Measurements from ENCODE around the gene ZC3H14.

ZC3H14 gene

GRCh38 chr14:88518592-88519512 is 44.0 kb upstream of the ZC3H14 start:
- peak; percentile 14 for DNase-seq
- Histone ChIP-seq H3K9ac (ENCODE audit: low read length) (no peak overlapping the region), H3K27ac (ENCODE audit: low read length) (no peak overlapping the region), H3K4me1 (ENCODE audit: low read length) (peaks cover 6% of the 10 kb centered on the region; the same call in 1 of the 2 replicates), H3K9me2 (replicated peaks; ENCODE audit: insufficient read depth, low read length) (no peaks in the 10 kb centered on the region), H2AFZ (ENCODE audit: low read length) (no peak overlapping the region), H3K36me3 (replicated peaks; ENCODE audit: insufficient read depth, low read length) (no peaks in the 10 kb centered on the region), H3K27me3 (replicated peaks; ENCODE audit: insufficient read depth, low read length) (no peaks in the 10 kb centered on the region), H3K79me2 (ENCODE audit: low read length) (no peaks in the 10 kb centered on the region), H4K20me1 (ENCODE audit: insufficient read depth, low read length) (no peaks in the 10 kb centered on the region), H3K4me3 (ENCODE audit: low read length) (no peak overlapping the region), H3K4me2 (ENCODE audit: low read depth, low read length) (no peak overlapping the region), H3K9me3 (replicated peaks; ENCODE audit: insufficient read depth, low read length) (no peaks in the 10 kb centered on the region), H3F3A (ENCODE audit: insufficient read depth, low read length) (no peaks in the 10 kb centered on the region)
- TF ChIP-seq CTCF (IDR thresholded peaks at IDR 0.05; ENCODE audit: low read length), result no peak
- TF ChIP-seq EZH2phosphoT487 (IDR thresholded peaks at IDR 0.05; ENCODE audit: low read length), result no peak
- no peak for TF ChIP-seq EZH2 (optimal IDR thresholded peaks at IDR 0.05; ENCODE audit: low read depth, low read length)

- Histone ChIP-seq H3K9ac (ENCODE audit: low read length) (no peak overlapping the region), H4K20me1 (ENCODE audit: insufficient read depth, low read length) (no peaks in the 10 kb centered on the region), H3K79me2 (ENCODE audit: low read length) (no peaks in the 10 kb centered on the region), H3K36me3 (replicated peaks; ENCODE audit: insufficient read depth, low read length) (no peaks in the 10 kb centered on the region), H3K4me1 (ENCODE audit: low read length) (peaks cover 6% of the 10 kb centered on the region; the same call in 1 of the 2 replicates), H3K9me2 (replicated peaks; ENCODE audit: insufficient read depth, low read length) (no peaks in the 10 kb centered on the region), H3K27me3 (replicated peaks; ENCODE audit: insufficient read depth, low read length) (no peaks in the 10 kb centered on the region), H3K4me3 (ENCODE audit: low read length) (no peak overlapping the region), H2AFZ (ENCODE audit: low read length) (no peak overlapping the region), H3F3A (ENCODE audit: insufficient read depth, low read length) (no peaks in the 10 kb centered on the region), H3K27ac (ENCODE audit: low read length) (no peak overlapping the region), H3K9me3 (replicated peaks; ENCODE audit: insufficient read depth, low read length) (no peaks in the 10 kb centered on the region), H3K4me2 (ENCODE audit: low read depth, low read length) (no peak overlapping the region)
- no peak for DNase-seq
- TF ChIP-seq EZH2 (optimal IDR thresholded peaks at IDR 0.05; ENCODE audit: low read depth, low read length) (no peak), EZH2phosphoT487 (IDR thresholded peaks at IDR 0.05; ENCODE audit: low read length) (no peak), CTCF (IDR thresholded peaks at IDR 0.05; ENCODE audit: low read length) (no peak)
These were observed 42.9 kb upstream of the ZC3H14 start for GRCh38 chr14:88519907-88520306.

- Histone ChIP-seq H3K27me3 (replicated peaks; ENCODE audit: insufficient read depth, low read length) (no peaks in the 10 kb centered on the region), H3K27ac (ENCODE audit: low read length) (no peak overlapping the region), H3K4me2 (ENCODE audit: low read depth, low read length) (no peak overlapping the region), H2AFZ (ENCODE audit: low read length) (no peak overlapping the region), H3K36me3 (replicated peaks; ENCODE audit: insufficient read depth, low read length) (no peaks in the 10 kb centered on the region), H3K4me3 (ENCODE audit: low read length) (no peak overlapping the region), H3F3A (ENCODE audit: insufficient read depth, low read length) (no peaks in the 10 kb centered on the region), H3K9me3 (replicated peaks; ENCODE audit: insufficient read depth, low read length) (no peaks in the 10 kb centered on the region), H3K79me2 (ENCODE audit: low read length) (no peaks in the 10 kb centered on the region), H3K9me2 (replicated peaks; ENCODE audit: insufficient read depth, low read length) (no peaks in the 10 kb centered on the region), H3K9ac (ENCODE audit: low read length) (no peak overlapping the region), H3K4me1 (ENCODE audit: low read length) (no peaks in the 10 kb centered on the region), H4K20me1 (ENCODE audit: insufficient read depth, low read length) (no peaks in the 10 kb centered on the region)
- no peak for DNase-seq
- TF ChIP-seq CTCF (IDR thresholded peaks at IDR 0.05; ENCODE audit: low read length) (no peak), EZH2 (optimal IDR thresholded peaks at IDR 0.05; ENCODE audit: low read depth, low read length) (no peak), EZH2phosphoT487 (IDR thresholded peaks at IDR 0.05; ENCODE audit: low read length) (no peak)
These were observed 41.0 kb upstream of the ZC3H14 start for GRCh38 chr14:88521818-88522217.
